Neural crest cell (in vitro differentiated cells): ENCODE data around the gene PSMB2. TPM values are rescaled to one million over a fixed set of nuclear protein-coding genes. Genes with fewer than 3 reads are reported as not detected.

Experiments used
- DNase-seq: peaks from one replicate; pipeline ENCODE4 v3.0.0; 2021; ENCODE audit warnings: low read depth, mixed read lengths, low spot score
- H3K27ac Mint-ChIP-seq: one replicate; pipeline ENCODE4 v1.8.0; 2021; ENCODE audit warnings: mild to moderate bottlenecking, mixed read lengths; ENCODE audit not compliant: unreplicated experiment
- H3K27me3 Mint-ChIP-seq: 2 replicates; pipeline ENCODE4 v1.8.0; 2021; ENCODE audit warnings: low read depth, mild to moderate bottlenecking, mixed read lengths
- H3K36me3 Mint-ChIP-seq: 2 replicates; pipeline ENCODE4 v1.8.0; 2021; ENCODE audit warnings: low read depth, mild to moderate bottlenecking, mixed read lengths
- H3K4me1 Mint-ChIP-seq: 2 replicates; pipeline ENCODE4 v1.8.0; 2021; ENCODE audit warnings: mixed read lengths
- H3K4me3 Mint-ChIP-seq: one replicate; pipeline ENCODE4 v1.8.0; 2021; ENCODE audit warnings: mild to moderate bottlenecking, mixed read lengths
- H3K9me3 Mint-ChIP-seq: 2 replicates; pipeline ENCODE4 v1.8.0; 2021; ENCODE audit warnings: mixed read lengths
- total RNA-seq: library from RNA; stranded (reverse); gene quantifications from 2 replicates; pipeline ENCODE4 v1.2.1, GENCODE V29; 2021
- TF ChIP-seq, protein P1 (sequence below): fragments of 200-600 bp; sonication (generic); conservative IDR thresholded peaks from 2 replicates; pipeline ENCODE4 v1.5.0; 2021; ENCODE audit warnings: antibody characterized with exemption, mild to moderate bottlenecking

PSMB2 gene
- total RNA-seq, 1 donor from 2014 or later: 104 TPM

DNA sequence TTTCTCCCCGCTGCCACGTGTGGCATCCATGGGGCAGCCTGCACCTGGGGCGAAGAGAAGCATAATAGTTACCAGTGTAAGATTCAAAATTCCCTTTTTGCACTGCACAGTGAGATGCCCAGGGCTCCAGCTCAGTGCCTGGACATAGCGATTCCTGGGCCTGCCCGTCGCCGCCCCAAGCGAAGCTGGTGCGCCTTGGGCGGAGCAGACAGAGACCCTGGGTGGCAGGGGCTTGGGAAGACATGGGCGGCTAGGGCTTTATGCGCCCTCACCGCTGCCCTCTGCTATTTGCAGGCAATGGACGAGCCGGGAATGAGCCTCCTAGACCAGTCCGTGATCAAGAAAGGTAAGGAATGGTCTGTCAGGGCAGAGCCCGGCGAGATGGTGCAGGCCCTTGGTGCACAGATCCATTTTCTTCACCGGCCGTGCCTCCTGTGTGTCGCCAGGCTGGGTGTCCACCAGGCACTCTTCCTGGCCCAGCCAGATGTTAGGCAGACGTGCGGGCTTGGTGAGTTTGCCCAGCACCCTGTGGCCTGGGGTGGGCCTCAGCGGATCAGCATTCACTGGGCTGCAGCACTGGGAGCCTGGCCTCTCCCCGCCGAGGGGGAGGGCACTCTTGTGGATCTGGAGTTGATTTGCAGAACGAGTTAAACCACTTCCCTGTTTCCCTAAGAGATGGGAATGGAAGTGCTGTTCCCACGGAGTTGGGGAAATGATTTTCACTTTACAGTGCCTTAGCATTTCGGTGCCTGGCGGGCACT is 66.5 kb downstream of the PSMB2 start:
- no peak overlapping the region for H3K27ac Mint-ChIP-seq
- DNase-seq: no peak

GRCh38 chr1:35574125-35574654 is 67.1 kb downstream of the PSMB2 start:
- H3K4me3 Mint-ChIP-seq: no peak overlapping the region
- H3K27me3 Mint-ChIP-seq: peaks cover 95% of the 10 kb centered on the region

More for the DNA sequence above, 66.5 kb downstream of the PSMB2 start:
- Mint-ChIP-seq H3K4me3 (peak overlapping the region; percentile 48), H3K27me3 (peaks cover 92% of the 10 kb centered on the region), H3K36me3 (peaks cover 4% of the 10 kb centered on the region), H3K4me1 (peaks cover 13% of the 10 kb centered on the region), H3K9me3 (no peaks in the 10 kb centered on the region)
- TF ChIP-seq, protein P1, sequence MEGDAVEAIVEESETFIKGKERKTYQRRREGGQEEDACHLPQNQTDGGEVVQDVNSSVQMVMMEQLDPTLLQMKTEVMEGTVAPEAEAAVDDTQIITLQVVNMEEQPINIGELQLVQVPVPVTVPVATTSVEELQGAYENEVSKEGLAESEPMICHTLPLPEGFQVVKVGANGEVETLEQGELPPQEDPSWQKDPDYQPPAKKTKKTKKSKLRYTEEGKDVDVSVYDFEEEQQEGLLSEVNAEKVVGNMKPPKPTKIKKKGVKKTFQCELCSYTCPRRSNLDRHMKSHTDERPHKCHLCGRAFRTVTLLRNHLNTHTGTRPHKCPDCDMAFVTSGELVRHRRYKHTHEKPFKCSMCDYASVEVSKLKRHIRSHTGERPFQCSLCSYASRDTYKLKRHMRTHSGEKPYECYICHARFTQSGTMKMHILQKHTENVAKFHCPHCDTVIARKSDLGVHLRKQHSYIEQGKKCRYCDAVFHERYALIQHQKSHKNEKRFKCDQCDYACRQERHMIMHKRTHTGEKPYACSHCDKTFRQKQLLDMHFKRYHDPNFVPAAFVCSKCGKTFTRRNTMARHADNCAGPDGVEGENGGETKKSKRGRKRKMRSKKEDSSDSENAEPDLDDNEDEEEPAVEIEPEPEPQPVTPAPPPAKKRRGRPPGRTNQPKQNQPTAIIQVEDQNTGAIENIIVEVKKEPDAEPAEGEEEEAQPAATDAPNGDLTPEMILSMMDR: no peak

DNA sequence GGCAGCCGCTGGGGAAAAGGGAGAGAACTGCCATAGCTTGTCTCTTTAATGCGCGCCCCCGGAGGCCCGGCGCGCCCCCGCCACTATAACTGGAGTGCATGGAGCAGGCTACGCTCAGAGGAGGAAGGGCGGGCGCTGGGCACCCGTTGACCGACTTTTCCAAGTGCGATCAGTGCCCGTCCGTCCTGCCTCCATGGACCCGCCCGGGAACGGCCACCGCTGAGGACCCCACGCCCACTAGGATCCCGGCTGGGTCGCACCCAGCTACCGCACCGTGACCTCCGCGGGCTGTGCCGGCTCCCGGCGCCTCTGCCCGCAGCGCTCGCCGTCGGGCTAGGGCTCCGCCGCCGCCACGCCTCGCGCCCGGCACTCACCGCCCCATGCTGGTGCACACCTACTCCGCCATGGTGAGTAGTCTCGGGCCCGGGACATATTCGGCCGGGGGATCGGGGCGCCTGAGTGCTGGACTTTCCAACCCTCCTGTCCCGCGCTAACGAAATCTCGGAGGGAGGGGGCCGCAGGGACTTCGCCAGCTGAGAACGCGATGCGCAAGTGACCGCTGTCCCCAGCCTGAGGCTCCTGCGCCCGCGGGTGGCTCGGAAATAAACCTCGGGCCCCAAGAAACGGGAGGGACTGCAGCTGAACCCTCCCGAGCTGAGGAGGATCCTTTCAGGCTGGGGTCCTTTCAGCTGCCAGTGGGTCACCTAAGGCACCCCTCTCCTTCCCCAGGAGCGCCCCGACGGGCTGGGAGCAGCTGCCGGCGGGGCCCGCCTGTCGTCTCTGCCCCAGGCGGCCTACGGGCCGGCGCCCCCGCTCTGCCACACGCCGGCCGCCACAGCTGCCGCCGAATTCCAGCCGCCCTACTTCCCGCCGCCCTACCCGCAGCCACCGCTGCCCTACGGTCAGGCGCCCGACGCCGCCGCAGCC is 67.9 kb downstream of the PSMB2 start, which contains the start of gene TFAP2E:
Gene TFAP2E (plus strand): TSS at position 117 of the 927 bp plus-strand sequence. CDS start 264 bp downstream, at position 381.
- Mint-ChIP-seq H3K27ac (no peak within 1 kb of the TSS), H3K27me3 (peaks cover 94% of the 10 kb centered on the region), H3K4me3 (peak within 1 kb of the TSS; percentile 56), H3K4me1 (peaks cover 12% of the 10 kb centered on the region), H3K9me3 (no peaks in the 10 kb centered on the region), H3K36me3 (peaks cover 4% of the 10 kb centered on the region)
- DNase-seq: peak; percentile 26
- TF ChIP-seq, protein P1: no peak

More at GRCh38 chr1:35574125-35574654, 67.1 kb downstream of the PSMB2 start:
- no peaks in the 10 kb centered on the region for H3K9me3 Mint-ChIP-seq
- no peak overlapping the region for H3K27ac Mint-ChIP-seq
- no peak for DNase-seq
- TF ChIP-seq, protein P1: no peak
- H3K4me1 Mint-ChIP-seq: peaks cover 13% of the 10 kb centered on the region
- H3K36me3 Mint-ChIP-seq: peaks cover 4% of the 10 kb centered on the region

GRCh38 chr1:35572296-35572695 is 69.0 kb downstream of the PSMB2 start:
- Mint-ChIP-seq H3K9me3 (no peaks in the 10 kb centered on the region), H3K4me3 (no peak overlapping the region), H3K4me1 (peaks cover 4% of the 10 kb centered on the region), H3K36me3 (peaks cover 4% of the 10 kb centered on the region), H3K27me3 (peaks cover 86% of the 10 kb centered on the region), H3K27ac (no peak overlapping the region)
- TF ChIP-seq, protein P1: no peak
- no peak for DNase-seq

DNA sequence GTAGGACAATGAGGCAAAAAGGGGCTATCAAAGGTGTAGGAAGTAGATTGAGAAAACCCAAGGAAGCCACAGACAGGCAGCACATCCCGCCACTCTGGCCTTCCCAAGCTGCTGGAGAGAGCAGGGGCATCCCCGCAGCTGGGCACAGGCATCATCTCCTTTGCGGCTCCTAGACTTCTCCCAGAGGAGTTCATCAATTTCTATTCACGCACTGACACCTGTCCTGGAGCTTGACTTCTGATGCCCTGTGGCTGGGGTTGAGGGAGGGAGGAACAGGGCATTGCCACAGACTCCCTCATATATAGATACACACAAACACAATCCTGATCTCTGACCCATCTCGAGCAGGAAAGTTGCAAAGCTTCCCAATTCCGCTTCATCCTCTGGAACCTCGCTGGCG is 70.1 kb downstream of the PSMB2 start:
- peaks cover 4% of the 10 kb centered on the region for H3K36me3 Mint-ChIP-seq
- H3K4me1 Mint-ChIP-seq: peaks cover under 1% of the 10 kb centered on the region
- no peak for DNase-seq
- no peak overlapping the region for H3K27ac Mint-ChIP-seq
- H3K4me3 Mint-ChIP-seq: no peak overlapping the region
- H3K27me3 Mint-ChIP-seq: peaks cover 78% of the 10 kb centered on the region
- H3K9me3 Mint-ChIP-seq: no peaks in the 10 kb centered on the region
- TF ChIP-seq, protein P1: no peak
